Subcutaneous abdominal adipose tissue (tissue), 5 donors: ENCODE results near the gene ZCCHC24.

Source experiments
- H3K27ac ChIP-seq: one replicate; pipeline ENCODE4 v1.7.0; 2013; ENCODE audit warnings: low read depth, mild to moderate bottlenecking, inconsistent platforms, low read length, moderate library complexity
- H3K27me3 ChIP-seq, 5 donors: one replicate each; pipeline ENCODE4 v1.7.0; 2013; ENCODE audit warnings: low read length in 5 of 5, inconsistent platforms in 1 of 5; ENCODE audit not compliant: control insufficient read depth in 5 of 5, insufficient read depth in 4 of 5
- H3K36me3 ChIP-seq, 5 donors: one replicate each; pipeline ENCODE4 v1.7.0; 2013; ENCODE audit warnings: low read length in 5 of 5; ENCODE audit not compliant: control insufficient read depth in 5 of 5, insufficient read depth in 5 of 5
- H3K4me1 ChIP-seq, 5 donors: one replicate each; pipeline ENCODE4 v1.7.0; 2013; ENCODE audit warnings: low read length in 5 of 5, mild to moderate bottlenecking in 3 of 5, moderate library complexity in 1 of 5; ENCODE audit not compliant: control insufficient read depth in 5 of 5, insufficient read depth in 5 of 5
- H3K4me3 ChIP-seq, 5 donors: one replicate each; pipeline ENCODE4 v1.7.0; 2013; ENCODE audit warnings: low read length in 5 of 5, low read depth in 1 of 5
- H3K9ac ChIP-seq, 5 donors: one replicate each; pipeline ENCODE4 v1.7.0; 2013; ENCODE audit warnings: low read length in 5 of 5, mild to moderate bottlenecking in 4 of 5, moderate library complexity in 3 of 5
- H3K9me3 ChIP-seq, 5 donors: one replicate each; pipeline ENCODE4 v1.7.0; 2013; ENCODE audit warnings: low read length in 5 of 5; ENCODE audit not compliant: control insufficient read depth in 5 of 5
- donor health status: healthy.
- donor health status: healthy.
- donor health status: healthy.
- donor health status: healthy.
- donor health status: healthy.

ZCCHC24 gene

GRCh38 chr10:79440281-79440680, 5.1 kb downstream of the ZCCHC24 start:
- H3K9ac ChIP-seq, result peak overlapping the region in 2 of 5 donors; percentile 1 to 23
- peaks cover 46 to 95% (median 92%) of the 10 kb centered on the region in 5 donors for H3K4me1 ChIP-seq
- no peaks in the 10 kb centered on the region for H3K9me3 ChIP-seq
- H3K27me3 ChIP-seq, result no peaks in the 10 kb centered on the region
- peaks cover 0 to 40% (median 24%) of the 10 kb centered on the region in 5 donors for H3K36me3 ChIP-seq
- peak overlapping the region in 1 of 5 donors; percentile 22 for H3K4me3 ChIP-seq
- H3K27ac ChIP-seq, result peak overlapping the region; percentile 99

DNA sequence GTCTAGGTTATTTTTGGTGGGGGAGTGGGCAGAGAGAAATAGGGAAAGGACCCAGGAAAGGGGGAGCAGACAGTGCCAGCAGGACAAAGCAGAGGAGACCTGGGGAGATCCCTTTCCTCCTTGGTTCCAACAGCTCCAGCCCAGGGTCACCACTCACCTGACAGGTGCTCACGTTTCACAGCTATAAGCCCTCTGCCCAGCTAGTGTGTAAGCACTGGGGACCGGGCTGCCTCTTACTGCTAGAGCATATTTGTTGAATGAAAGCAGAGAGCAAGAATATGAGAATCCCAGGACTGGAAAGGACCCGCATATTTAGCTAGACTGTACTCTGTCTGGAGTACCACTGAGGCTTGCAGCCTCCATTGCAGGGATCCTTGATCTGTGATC, 6.7 kb downstream of the ZCCHC24 start:
- Histone ChIP-seq H3K9ac (peak overlapping the region in 3 of 5 donors; percentile 30 to 44 (median 44)), H3K9me3 (no peaks in the 10 kb centered on the region), H3K27ac (peak overlapping the region; percentile 99)

DNA sequence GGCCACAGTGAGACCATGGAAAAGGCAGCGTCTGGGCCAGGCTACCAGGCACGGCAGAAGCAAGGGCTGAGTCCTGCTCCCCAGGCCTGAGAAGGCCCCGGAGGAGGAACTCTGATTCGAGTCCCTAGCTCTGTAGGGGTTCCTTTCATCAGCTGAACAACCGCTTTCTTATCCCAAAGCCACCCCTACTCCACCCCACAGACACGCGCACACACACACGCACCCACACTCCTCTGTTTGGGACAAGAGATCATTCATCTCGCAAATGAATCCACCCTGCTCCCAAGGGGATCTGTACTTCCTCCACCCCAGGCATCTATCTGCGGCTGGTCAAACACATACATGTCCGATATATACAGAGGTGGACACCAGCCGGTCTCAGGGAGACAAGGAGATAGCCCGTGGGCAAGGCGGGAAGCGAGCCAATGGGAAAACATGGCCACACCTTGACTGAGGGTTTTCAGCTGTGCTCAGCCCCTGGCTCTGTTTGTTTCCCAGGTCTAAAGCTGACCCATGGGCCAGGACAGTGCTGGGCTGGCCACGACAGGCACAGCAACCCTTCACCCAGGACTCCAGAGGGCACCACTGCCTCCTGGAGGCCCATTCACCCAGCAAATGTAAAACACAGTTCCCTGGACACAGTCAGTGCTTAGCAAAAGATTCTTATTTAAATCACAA, 7.3 kb downstream of the ZCCHC24 start:
- Histone ChIP-seq H3K9me3 (no peaks in the 10 kb centered on the region), H3K4me3 (peak overlapping the region in 2 of 5 donors; percentile 17 to 43), H3K36me3 (peaks cover 0 to 50% (median 32%) of the 10 kb centered on the region in 5 donors), H3K27me3 (no peaks in the 10 kb centered on the region), H3K27ac (peak overlapping the region; percentile 99), H3K9ac (peak overlapping the region; percentile 17 to 50 (median 44)), H3K4me1 (peaks cover 47 to 99% (median 99%) of the 10 kb centered on the region in 5 donors)

More for the DNA sequence above, 6.7 kb downstream of the ZCCHC24 start:
- H3K4me1 ChIP-seq, result peaks cover 49 to 99% (median 99%) of the 10 kb centered on the region in 5 donors
- H3K27me3 ChIP-seq, result no peaks in the 10 kb centered on the region
- H3K36me3 ChIP-seq, result peaks cover 0 to 47% (median 29%) of the 10 kb centered on the region in 5 donors
- no peak overlapping the region for H3K4me3 ChIP-seq

DNA sequence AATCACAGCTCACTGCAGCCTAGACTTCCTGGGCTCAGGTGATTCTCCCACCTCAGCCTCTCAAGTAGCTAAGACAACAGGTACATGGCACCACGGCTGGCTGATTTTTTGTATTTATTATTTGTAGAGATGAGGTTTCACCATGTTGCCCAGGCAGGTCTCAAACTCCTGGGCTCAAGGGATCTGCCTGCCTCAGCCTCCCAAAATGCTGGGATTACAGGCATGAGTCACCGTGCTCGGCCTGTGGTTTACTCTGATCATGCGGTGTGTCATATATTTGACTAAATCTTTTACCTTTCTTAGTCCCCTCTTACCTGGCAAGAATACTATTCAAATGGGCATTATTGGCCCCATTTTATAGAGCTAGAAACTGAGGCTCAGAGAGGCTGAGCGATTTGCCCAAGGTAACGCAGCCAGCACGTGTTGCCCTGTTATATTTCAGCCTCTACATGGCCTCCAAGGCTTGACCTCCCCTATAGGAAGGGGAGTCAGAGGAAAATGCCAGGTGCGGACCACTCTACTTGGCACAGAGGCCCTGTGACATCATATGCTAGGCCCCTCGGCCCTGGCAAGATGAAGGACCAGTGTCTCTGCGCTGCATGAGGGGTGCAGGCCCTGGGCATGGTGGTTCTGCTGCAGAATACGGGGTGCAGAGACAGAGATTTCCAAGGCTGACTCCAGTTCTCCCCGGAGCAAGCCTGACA, 8.2 kb downstream of the ZCCHC24 start:
- Histone ChIP-seq H3K4me3 (peak overlapping the region in 1 of 5 donors; percentile 17), H3K27me3 (no peaks in the 10 kb centered on the region), H3K36me3 (peaks cover 0 to 56% (median 37%) of the 10 kb centered on the region in 5 donors), H3K9me3 (no peaks in the 10 kb centered on the region), H3K27ac (peak overlapping the region; percentile 99), H3K4me1 (peaks cover 49 to 99% (median 99%) of the 10 kb centered on the region in 5 donors), H3K9ac (peak overlapping the region in 4 of 5 donors; percentile 33 to 82 (median 64))

DNA sequence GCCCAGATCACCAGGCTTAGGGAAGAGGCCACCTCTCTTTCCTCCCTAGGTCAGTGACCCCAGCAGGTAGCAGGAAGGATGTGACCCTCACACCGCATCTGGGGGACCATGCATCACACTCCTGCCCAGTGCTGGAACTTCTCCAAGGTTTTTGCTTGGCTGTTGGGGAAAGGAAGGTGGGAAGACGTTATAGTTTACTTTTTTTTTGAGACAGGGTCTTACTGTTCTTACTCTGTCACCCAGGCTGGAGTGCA, 8.6 kb downstream of the ZCCHC24 start:
- Histone ChIP-seq H3K4me1 (peaks cover 47 to 99% (median 99%) of the 10 kb centered on the region in 5 donors), H3K4me3 (no peak overlapping the region), H3K27ac (peak overlapping the region; percentile 99), H3K9me3 (no peaks in the 10 kb centered on the region), H3K9ac (peak overlapping the region in 4 of 5 donors; percentile 38 to 82 (median 73)), H3K27me3 (no peaks in the 10 kb centered on the region), H3K36me3 (peaks cover 0 to 57% (median 41%) of the 10 kb centered on the region in 5 donors)

DNA sequence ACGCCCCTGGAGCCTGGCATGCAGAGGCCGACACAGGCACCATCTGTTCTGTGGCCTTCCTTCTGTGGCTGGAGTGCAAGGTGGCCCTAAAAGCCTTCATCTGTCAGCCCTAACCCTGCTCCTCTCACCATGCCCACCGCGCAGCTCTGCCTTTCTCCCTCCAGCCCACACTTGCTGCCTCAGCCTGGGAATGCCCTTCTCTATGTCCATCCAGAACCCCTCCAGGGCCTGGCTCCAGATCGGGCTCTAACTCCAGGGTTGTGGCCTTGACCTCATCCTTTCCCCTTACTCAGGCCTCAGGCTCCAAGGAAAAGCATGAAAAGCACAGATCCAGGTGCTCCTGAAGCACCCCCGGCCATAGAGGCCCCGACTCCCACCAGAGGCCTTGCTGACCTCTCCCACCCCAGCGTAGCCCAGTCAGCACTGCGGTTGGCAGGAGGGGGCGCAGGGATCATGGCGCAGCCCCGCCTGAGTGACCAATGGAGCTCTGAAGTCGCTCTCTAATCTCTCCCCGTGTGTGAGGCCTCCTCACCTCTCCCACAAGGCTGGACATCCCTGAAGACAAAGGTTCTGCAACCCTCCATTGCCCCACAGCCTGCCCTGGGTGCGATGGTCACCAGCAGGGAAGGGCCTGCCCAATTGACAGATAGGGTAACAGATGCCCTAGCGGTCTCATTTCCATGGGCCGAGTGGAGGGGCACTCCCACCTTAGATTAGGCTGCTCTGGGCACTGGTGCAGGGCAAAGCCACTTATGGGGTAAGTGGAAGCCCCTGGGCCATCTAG, 9.2 kb downstream of the ZCCHC24 start:
- H3K9me3 ChIP-seq, result no peaks in the 10 kb centered on the region
- H3K9ac ChIP-seq, result peak overlapping the region; percentile 38 to 82 (median 70)

DNA sequence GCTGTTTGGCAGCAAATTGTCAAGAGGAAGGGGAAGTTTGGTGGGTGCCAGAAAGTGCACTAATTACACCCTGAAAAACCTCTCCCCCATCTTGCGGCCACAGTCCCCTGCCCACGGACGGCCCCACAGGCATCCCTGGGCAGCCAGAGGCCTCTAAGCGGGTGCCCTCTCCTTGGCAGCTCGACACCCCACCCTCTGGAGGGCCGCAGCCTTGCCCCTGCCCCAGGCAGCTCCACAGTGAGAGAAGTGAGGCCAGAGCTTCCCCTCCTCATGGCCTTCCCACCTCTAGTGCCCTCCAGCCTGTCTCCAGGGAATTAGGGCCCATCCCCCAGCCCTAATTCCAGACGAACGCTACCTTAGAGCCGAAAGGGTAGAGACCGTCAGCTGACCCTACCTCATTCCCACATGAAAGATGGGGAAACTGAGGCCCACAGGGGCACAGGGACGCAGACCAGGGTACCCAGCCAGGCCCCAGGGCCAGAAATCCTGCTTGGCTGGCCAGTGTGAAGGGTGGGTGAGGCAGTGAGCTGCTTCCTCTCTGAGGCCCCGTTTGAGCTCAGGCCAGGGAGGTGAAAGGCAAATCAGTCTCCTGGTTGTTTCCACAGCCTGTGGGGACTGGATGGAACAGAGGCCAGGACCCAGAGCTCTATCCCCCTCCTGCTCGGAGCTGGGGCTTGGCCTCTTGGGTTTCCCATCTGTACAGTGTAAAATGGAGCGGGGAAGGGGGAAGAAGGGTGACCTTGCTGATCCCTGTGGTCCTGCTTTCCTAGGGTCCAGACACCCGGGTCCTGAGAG, 10.0 kb downstream of the ZCCHC24 start:
- no peaks in the 10 kb centered on the region for H3K9me3 ChIP-seq
- H3K27me3 ChIP-seq, result no peaks in the 10 kb centered on the region
- H3K4me3 ChIP-seq, result peak overlapping the region in 4 of 5 donors; percentile 2 to 54 (median 43)
- peak overlapping the region; percentile 99 for H3K27ac ChIP-seq
- peaks cover 38 to 99% (median 94%) of the 10 kb centered on the region in 5 donors for H3K4me1 ChIP-seq
- H3K9ac ChIP-seq, result peak overlapping the region; percentile 68 to 82 (median 70)
- H3K36me3 ChIP-seq, result peaks cover 0 to 58% (median 45%) of the 10 kb centered on the region in 5 donors

More for the DNA sequence above, 9.2 kb downstream of the ZCCHC24 start:
- Histone ChIP-seq H3K4me1 (peaks cover 42 to 99% (median 95%) of the 10 kb centered on the region in 5 donors), H3K27ac (peak overlapping the region; percentile 99), H3K4me3 (peak overlapping the region in 3 of 5 donors; percentile 36 to 54 (median 50)), H3K36me3 (peaks cover 0 to 57% (median 39%) of the 10 kb centered on the region in 5 donors), H3K27me3 (no peaks in the 10 kb centered on the region)

DNA sequence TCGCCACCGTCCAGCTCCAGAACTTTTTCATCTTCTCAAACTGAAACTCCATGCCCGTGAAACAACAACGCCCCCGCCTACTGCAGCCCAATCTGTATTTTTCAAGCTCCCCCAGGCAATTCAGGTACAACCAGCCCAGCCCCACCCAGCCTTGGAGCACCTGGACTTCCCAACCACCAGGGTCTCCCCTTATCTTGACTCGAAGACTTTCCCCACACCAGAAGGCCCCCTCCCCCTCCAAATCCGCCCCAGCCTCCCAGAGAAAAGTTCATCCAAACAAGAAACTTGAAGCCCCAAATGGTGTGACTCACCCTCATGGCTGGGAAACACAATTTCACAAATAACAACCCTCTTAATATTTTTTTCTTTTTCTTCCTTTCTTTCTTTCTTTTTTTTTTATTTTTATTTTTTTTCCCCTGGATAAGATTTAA, 10.6 kb downstream of the ZCCHC24 start:
- Histone ChIP-seq H3K9me3 (no peaks in the 10 kb centered on the region), H3K4me3 (peak overlapping the region in 3 of 5 donors; percentile 5 to 37 (median 13)), H3K27ac (peak overlapping the region; percentile 99), H3K27me3 (no peaks in the 10 kb centered on the region), H3K36me3 (peaks cover 0 to 62% (median 45%) of the 10 kb centered on the region in 5 donors), H3K9ac (peak overlapping the region in 4 of 5 donors; percentile 68 to 82 (median 74)), H3K4me1 (peaks cover 37 to 94% (median 88%) of the 10 kb centered on the region in 5 donors)

DNA sequence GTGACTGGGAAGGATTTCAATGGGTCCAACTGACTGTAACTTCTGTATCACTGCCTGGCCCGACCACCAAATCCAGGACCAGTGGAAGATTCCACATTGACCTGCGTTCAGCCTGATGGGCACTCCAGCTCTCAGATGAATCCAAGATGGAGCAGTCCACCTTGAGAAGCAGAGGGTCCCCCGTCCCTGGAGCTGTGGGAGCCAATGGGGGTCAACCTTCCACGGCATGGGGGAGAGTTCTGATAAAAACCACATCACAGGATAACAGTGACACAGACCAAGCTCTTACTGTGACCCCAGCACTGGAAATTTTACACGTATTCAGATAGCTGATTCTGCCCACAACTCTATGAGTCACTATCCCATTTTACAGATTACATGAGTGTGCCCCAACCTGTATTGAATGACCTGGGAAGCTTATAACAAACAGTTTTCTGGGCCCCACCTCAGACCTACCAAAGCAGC, 11.2 kb downstream of the ZCCHC24 start:
- peak overlapping the region in 3 of 5 donors; percentile 48 to 80 (median 54) for H3K9ac ChIP-seq
- peaks cover 0 to 67% (median 50%) of the 10 kb centered on the region in 5 donors for H3K36me3 ChIP-seq
- peaks cover 37 to 88% (median 82%) of the 10 kb centered on the region in 5 donors for H3K4me1 ChIP-seq
- H3K27ac ChIP-seq, result peak overlapping the region; percentile 99
- peak overlapping the region in 1 of 5 donors; percentile 13 for H3K4me3 ChIP-seq
- H3K9me3 ChIP-seq, result no peaks in the 10 kb centered on the region
- H3K27me3 ChIP-seq, result no peaks in the 10 kb centered on the region
